ENCODE results near the gene RASSF5.

Gene RASSF5

DNA sequence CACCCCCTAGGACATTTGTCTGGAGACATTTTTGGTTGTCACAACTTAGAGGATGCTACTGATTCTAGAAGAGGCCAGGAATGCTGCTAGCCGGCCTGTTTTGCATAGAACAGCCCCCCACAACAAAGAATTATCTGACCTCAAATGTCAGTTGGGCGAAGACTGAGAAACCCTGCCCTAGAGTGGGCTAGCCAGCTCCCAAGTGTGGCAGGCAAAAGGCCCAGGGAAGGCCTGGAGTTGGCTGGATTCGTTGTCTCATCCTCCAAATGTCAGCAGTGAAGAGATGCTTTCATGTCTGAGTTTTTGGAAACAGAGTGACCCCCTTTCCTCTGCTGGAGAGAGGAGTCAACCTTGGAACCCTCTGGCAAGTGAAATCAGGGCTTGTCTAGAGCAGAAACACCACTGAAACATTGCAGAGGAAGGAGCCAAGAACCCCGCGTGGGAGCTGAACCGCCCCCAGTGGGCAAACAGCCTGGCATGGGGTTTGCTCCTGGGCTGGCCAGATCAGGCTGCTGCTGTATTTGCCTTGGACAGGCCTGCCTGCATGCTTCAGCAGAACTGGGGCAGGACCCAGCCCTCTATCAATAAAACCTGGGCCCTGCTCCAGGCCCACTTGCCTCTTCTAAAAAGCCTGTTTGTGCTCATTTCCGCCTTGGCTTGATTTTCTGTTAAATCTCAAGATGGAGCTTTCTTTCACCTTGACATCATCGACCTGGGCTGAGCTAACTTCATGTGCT lies 32.9 kb downstream of the RASSF5 start:
- Histone ChIP-seq H3K9ac (ENCODE audit: low read length) (no peak overlapping the region), H3K9me3 (ENCODE audit: low read length) (no peaks in the 10 kb centered on the region), H3K4me3 (ENCODE audit: low read depth in 1 of 2, low read length in 2 of 2) (no peak overlapping the region), H3K27me3 (ENCODE audit: control insufficient read depth in 1 of 2, insufficient read depth in 2 of 2, low read length in 2 of 2) (no peaks in the 10 kb centered on the region), H3K27ac (ENCODE audit: low read depth, low read length) (no peak overlapping the region), H3K4me1 (ENCODE audit: insufficient read depth, low read length) (peaks cover 6% of the 10 kb centered on the region), H3K36me3 (ENCODE audit: insufficient read depth, low read length) (no peaks in the 10 kb centered on the region)

DNA sequence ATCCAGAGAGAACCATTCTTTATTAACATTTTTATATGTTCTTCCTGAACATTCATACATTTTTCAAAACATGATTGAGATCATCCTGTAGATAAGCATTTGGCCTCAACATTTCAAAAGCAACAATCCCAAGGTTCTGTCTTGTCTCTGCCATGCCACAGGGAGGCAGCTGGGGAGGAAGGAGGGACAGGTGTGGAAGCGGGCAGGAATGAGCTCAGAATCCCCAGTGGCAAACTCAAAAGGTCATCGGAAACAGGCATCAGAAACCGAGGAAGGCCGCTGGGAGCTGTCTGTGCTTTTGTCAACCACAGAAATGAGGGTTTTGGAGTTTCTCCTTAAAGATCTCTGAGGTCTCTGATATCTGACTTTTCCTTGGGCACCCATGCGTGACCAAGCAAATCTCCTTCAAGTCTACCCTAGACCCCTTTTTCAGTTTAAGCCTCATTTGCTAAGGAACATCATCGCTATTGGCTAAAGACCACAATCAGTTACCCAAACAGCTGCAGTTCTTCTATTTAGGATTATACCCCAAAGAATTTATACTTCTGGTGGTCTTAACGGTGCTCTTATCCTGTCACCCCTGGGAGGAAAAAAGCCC lies 34.0 kb downstream of the RASSF5 start:
- H3K27ac ChIP-seq (ENCODE audit: low read depth, low read length), result no peak overlapping the region
- no peaks in the 10 kb centered on the region for H3K27me3 ChIP-seq (ENCODE audit: control insufficient read depth in 1 of 2, insufficient read depth in 2 of 2, low read length in 2 of 2)
- no peak overlapping the region for H3K4me3 ChIP-seq (ENCODE audit: low read depth in 1 of 2, low read length in 2 of 2)
- peaks cover 6% of the 10 kb centered on the region for H3K4me1 ChIP-seq (ENCODE audit: insufficient read depth, low read length)
- no peak overlapping the region for H3K9ac ChIP-seq (ENCODE audit: low read length)
- H3K9me3 ChIP-seq (ENCODE audit: low read length), result no peaks in the 10 kb centered on the region
- no peaks in the 10 kb centered on the region for H3K36me3 ChIP-seq (ENCODE audit: insufficient read depth, low read length)

DNA sequence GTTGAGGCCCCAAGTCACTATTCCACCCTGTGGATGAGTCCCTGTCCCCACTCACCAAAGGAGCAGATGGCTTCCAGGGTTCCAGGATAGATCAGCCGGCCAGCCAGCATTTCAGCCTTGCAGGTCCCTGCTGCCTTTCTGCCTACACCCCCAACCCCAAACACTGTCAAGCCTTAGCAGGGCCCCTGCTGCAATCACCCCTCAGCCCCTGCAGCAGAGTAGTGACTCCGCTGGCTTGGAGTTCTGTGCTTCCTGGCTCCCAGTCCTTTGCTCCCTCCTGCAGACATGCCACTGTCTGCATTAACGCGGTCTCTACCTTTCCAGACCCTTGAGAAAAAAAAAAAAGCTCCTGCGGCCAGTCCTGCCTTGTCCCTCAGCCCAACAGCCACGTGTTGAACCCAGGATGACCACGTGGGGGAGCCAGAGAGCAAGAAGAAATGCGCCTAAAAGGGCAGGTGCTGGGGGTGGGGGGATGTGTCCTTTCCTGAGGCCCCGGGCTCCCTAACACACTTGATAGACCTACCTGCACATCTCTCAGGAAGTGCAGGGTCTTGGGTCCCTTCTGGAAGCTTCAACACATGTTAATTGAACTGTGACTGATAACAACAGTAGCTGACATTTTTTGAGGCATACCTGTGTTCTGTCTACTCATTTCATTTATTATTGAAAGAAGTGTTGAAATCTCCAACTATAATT lies 37.4 kb downstream of the RASSF5 start:
- H3K4me3 ChIP-seq (ENCODE audit: low read depth in 1 of 2, low read length in 2 of 2), result no peak overlapping the region
- peaks cover 6% of the 10 kb centered on the region for H3K4me1 ChIP-seq (ENCODE audit: insufficient read depth, low read length)
- no peaks in the 10 kb centered on the region for H3K27me3 ChIP-seq (ENCODE audit: control insufficient read depth in 1 of 2, insufficient read depth in 2 of 2, low read length in 2 of 2)
- no peaks in the 10 kb centered on the region for H3K36me3 ChIP-seq (ENCODE audit: insufficient read depth, low read length)
- no peak overlapping the region for H3K9ac ChIP-seq (ENCODE audit: low read length)
- H3K9me3 ChIP-seq (ENCODE audit: low read length), result no peaks in the 10 kb centered on the region
- no peak overlapping the region for H3K27ac ChIP-seq (ENCODE audit: low read depth, low read length)

DNA sequence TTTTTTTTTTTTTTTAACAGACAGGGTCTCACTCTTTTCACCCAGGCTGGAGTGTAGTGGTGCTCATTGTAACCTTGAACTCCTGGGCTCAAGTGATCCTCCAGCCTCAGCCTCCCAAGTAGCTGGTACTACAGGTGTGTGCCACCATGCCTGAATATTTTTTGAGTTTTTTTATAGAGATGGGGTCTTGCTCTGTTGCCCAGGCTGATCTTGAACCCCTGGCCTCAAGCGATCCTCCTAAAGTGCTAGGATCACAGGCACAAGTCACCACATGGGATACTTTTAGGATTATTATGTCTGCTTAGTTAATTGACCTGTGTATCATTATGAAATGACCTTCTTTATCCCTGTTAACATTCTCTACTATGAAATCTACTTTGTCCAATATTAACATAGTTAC lies 38.0 kb downstream of the RASSF5 start:
- Histone ChIP-seq H3K27ac (ENCODE audit: low read depth, low read length) (no peak overlapping the region), H3K4me1 (ENCODE audit: insufficient read depth, low read length) (peaks cover 1% of the 10 kb centered on the region), H3K9me3 (ENCODE audit: low read length) (no peaks in the 10 kb centered on the region), H3K4me3 (ENCODE audit: low read depth in 1 of 2, low read length in 2 of 2) (no peak overlapping the region), H3K36me3 (ENCODE audit: insufficient read depth, low read length) (no peaks in the 10 kb centered on the region), H3K27me3 (ENCODE audit: control insufficient read depth in 1 of 2, insufficient read depth in 2 of 2, low read length in 2 of 2) (no peaks in the 10 kb centered on the region), H3K9ac (ENCODE audit: low read length) (no peak overlapping the region)

DNA sequence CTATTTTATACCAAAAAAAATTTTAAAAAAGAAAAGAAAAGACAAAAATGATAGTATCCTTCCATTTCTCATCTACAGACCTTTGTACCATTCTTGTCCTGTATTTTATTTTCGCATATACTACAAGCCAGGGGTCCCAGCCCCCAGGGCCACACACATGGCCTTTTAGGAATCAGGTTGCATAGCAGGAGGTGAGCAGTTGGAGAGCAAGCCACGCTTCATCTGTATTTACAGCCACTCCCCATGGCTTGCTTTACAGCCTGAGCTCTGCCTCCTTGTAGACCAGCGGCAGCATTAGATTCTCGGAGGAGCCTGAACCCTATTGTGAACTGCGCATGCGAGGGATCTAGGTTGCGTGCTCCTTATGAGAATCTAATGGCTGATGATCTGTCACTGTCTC lies 39.8 kb downstream of the RASSF5 start:
- no peaks in the 10 kb centered on the region for H3K4me1 ChIP-seq (ENCODE audit: insufficient read depth, low read length)
- no peaks in the 10 kb centered on the region for H3K27me3 ChIP-seq (ENCODE audit: control insufficient read depth in 1 of 2, insufficient read depth in 2 of 2, low read length in 2 of 2)
- no peaks in the 10 kb centered on the region for H3K9me3 ChIP-seq (ENCODE audit: low read length)
- H3K36me3 ChIP-seq (ENCODE audit: insufficient read depth, low read length), result no peaks in the 10 kb centered on the region
- no peak overlapping the region for H3K4me3 ChIP-seq (ENCODE audit: low read depth in 1 of 2, low read length in 2 of 2)
- no peak overlapping the region for H3K27ac ChIP-seq (ENCODE audit: low read depth, low read length)
- H3K9ac ChIP-seq (ENCODE audit: low read length), result no peak overlapping the region

DNA sequence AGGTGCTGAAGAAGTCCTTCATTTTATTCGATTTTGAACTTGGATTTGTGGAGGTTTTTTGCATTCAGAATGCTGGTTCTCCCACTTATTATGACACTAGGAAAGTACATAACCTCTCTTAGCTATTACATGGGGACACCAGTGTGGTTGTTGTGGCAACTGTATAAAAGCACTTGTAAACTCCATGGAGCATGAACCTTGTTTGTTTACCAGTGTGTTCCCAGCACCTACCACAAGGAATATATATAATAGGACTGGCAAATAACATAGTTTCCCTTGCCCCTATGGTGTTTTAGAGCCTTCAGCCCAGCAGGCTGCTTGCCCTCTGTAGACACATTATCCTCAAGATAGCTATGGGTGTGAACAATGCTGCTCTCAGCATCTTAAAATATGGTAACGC lies 43.1 kb downstream of the RASSF5 start:
- no peaks in the 10 kb centered on the region for H3K4me1 ChIP-seq (ENCODE audit: insufficient read depth, low read length)
- no peak overlapping the region for H3K27ac ChIP-seq (ENCODE audit: low read depth, low read length)
- H3K4me3 ChIP-seq (ENCODE audit: low read depth in 1 of 2, low read length in 2 of 2), result no peak overlapping the region
- H3K9me3 ChIP-seq (ENCODE audit: low read length), result no peaks in the 10 kb centered on the region
- no peaks in the 10 kb centered on the region for H3K27me3 ChIP-seq (ENCODE audit: control insufficient read depth in 1 of 2, insufficient read depth in 2 of 2, low read length in 2 of 2)
- no peak overlapping the region for H3K9ac ChIP-seq (ENCODE audit: low read length)
- no peaks in the 10 kb centered on the region for H3K36me3 ChIP-seq (ENCODE audit: insufficient read depth, low read length)

DNA sequence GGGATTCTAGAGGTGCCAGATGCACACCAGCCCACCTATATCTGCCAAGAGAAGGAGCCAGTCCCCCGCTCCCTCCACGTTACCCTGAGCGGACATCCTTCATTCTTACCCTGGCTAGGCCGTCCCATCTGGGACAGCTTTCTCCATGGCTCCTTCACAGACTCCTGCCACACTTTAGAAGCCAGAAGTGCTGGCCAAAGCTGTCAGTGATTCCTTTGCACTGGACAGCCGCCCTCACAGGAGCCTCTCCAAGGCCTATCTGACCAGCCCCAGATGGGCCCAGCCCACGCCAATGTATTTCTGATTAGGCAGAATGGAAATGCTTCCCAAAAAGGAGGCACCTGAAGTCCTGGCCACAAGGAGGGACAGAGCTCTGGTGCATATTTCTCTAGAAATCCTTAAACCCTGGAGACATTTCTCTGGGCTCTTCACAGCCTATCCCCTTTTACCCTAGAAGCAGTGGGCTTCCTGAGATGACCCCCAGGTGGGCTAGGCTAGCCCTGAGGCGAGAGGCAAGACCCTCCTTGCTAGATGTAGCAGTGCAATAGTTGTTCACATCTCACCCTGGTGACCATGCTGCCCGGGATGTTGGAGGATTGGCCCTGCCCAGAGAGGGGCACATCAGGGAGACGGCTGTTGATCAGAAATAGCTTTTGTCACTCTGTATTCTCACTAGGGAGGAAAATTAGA lies 44.1 kb downstream of the RASSF5 start:
- H3K27me3 ChIP-seq (ENCODE audit: control insufficient read depth in 1 of 2, insufficient read depth in 2 of 2, low read length in 2 of 2), result no peaks in the 10 kb centered on the region
- no peaks in the 10 kb centered on the region for H3K36me3 ChIP-seq (ENCODE audit: insufficient read depth, low read length)
- no peak overlapping the region for H3K9ac ChIP-seq (ENCODE audit: low read length)
- H3K9me3 ChIP-seq (ENCODE audit: low read length), result no peaks in the 10 kb centered on the region
- H3K27ac ChIP-seq (ENCODE audit: low read depth, low read length), result no peak overlapping the region
- no peaks in the 10 kb centered on the region for H3K4me1 ChIP-seq (ENCODE audit: insufficient read depth, low read length)
- H3K4me3 ChIP-seq (ENCODE audit: low read depth in 1 of 2, low read length in 2 of 2), result no peak overlapping the region

DNA sequence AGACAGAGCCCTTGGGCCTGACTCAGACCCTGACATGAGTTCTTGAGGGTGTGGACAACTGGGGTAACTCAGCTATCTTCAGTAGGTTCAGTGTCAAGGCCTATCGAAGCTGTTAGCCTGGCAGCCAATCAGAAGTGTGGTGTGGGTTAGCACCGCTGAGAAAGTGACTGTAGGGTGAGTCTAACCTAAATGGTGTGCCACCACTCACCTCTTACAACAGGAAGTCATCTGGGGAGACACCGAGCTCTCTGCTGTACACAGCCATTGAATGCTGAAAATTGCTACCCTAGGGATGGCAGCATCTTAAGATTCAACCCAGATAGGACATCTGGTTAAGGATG lies 44.6 kb downstream of the RASSF5 start:
- no peak overlapping the region for H3K4me3 ChIP-seq (ENCODE audit: low read depth in 1 of 2, low read length in 2 of 2)
- no peaks in the 10 kb centered on the region for H3K36me3 ChIP-seq (ENCODE audit: insufficient read depth, low read length)
- H3K27me3 ChIP-seq (ENCODE audit: control insufficient read depth in 1 of 2, insufficient read depth in 2 of 2, low read length in 2 of 2), result no peaks in the 10 kb centered on the region
- H3K9me3 ChIP-seq (ENCODE audit: low read length), result no peaks in the 10 kb centered on the region
- no peak overlapping the region for H3K9ac ChIP-seq (ENCODE audit: low read length)
- no peaks in the 10 kb centered on the region for H3K4me1 ChIP-seq (ENCODE audit: insufficient read depth, low read length)
- H3K27ac ChIP-seq (ENCODE audit: low read depth, low read length), result no peak overlapping the region

DNA sequence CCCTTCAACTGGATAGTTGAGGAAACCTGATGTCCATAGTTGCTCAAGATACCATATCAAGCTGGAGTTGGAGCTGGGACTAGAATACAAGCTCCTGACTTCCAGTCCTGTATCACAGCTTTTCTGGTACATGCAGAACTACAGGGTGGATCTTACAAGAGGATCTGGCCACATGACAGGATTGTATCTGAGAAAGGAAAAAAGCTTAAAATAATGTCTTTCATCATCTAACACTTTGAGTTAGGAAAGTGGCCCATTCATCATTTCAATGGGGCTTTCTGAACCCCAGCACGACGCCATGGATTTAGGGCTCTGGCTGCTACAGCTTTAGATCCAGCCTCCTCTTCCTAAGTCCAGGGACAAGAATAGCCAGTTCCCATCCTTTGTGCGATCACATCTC lies 46.9 kb downstream of the RASSF5 start:
- Histone ChIP-seq H3K9ac (ENCODE audit: low read length) (no peak overlapping the region), H3K27ac (ENCODE audit: low read depth, low read length) (no peak overlapping the region), H3K36me3 (ENCODE audit: insufficient read depth, low read length) (no peaks in the 10 kb centered on the region), H3K4me1 (ENCODE audit: insufficient read depth, low read length) (peaks cover 6% of the 10 kb centered on the region), H3K9me3 (ENCODE audit: low read length) (no peaks in the 10 kb centered on the region), H3K4me3 (ENCODE audit: low read depth in 1 of 2, low read length in 2 of 2) (no peak overlapping the region), H3K27me3 (ENCODE audit: control insufficient read depth in 1 of 2, insufficient read depth in 2 of 2, low read length in 2 of 2) (no peaks in the 10 kb centered on the region)

DNA sequence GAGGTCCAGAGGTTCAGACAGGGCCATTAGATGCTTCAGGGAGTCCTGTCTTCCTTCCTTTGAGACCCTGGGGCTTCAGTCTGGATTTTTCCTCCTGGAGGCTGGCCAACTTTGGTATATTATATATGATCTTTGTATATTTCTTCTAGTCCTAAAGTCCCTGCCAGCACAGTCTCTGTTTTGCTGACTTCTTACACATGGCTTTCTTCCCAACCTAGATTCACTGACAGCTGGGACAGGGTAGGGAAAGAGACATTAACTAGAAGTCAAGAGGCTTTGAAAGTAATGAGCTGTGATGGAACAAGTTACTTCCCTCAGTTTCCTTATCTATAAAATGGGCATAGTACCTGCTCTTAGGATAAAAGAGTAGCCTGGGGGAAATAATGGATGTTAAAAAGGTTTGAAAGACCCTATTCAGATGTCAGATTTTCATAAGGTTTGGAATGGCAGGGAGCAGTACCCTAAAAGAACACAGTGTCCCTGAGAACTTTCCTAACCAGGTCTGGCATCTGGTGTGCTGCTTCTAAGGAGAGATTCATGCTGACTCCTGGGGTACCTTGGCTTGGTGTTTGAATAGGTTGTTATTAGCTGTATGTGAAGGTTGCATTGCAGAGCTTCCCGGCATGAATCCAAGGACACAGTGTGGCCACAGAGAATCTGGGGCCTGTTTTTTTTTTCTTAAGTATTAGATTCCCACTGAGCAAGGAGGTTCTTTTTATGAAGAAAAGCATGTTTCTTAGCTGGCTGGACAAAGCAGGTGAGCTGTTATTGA lies 47.6 kb downstream of the RASSF5 start:
- Histone ChIP-seq H3K4me3 (ENCODE audit: low read depth in 1 of 2, low read length in 2 of 2) (no peak overlapping the region), H3K4me1 (ENCODE audit: insufficient read depth, low read length) (peaks cover 6% of the 10 kb centered on the region), H3K27me3 (ENCODE audit: control insufficient read depth in 1 of 2, insufficient read depth in 2 of 2, low read length in 2 of 2) (no peaks in the 10 kb centered on the region), H3K36me3 (ENCODE audit: insufficient read depth, low read length) (no peaks in the 10 kb centered on the region), H3K27ac (ENCODE audit: low read depth, low read length) (no peak overlapping the region), H3K9me3 (ENCODE audit: low read length) (no peaks in the 10 kb centered on the region), H3K9ac (ENCODE audit: low read length) (no peak overlapping the region)

DNA sequence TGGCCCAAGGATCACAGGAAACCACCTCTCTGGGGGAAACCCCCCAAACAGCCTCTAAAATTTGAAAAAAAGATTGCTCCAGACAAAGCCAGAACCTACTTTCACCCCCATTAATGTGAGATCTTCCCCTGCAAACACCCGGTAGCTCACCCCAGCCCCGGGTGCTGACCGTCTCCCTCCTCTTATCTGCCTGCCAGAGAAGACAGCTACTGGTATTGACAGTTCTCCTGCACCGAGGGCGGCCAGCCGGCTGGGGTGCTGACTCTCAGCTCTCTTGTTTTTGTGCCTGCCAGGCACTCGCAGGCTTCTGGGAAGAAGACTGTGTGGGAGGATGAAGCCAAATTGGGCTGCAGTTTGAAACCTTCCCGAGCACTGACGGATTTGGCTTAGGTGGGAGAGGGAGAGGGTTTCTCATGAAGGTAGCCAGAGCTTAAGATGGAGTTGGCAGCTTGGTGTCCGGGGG lies 48.2 kb downstream of the RASSF5 start:
- peaks cover 0 to under 1% of the 10 kb centered on the region in 2 donors for H3K27me3 ChIP-seq (ENCODE audit: control insufficient read depth in 1 of 2, insufficient read depth in 2 of 2, low read length in 2 of 2)
- H3K27ac ChIP-seq (ENCODE audit: low read depth, low read length), result no peak overlapping the region
- no peak overlapping the region for H3K9ac ChIP-seq (ENCODE audit: low read length)
- H3K4me1 ChIP-seq (ENCODE audit: insufficient read depth, low read length), result peaks cover 6% of the 10 kb centered on the region
- no peak overlapping the region for H3K4me3 ChIP-seq (ENCODE audit: low read depth in 1 of 2, low read length in 2 of 2)
- no peaks in the 10 kb centered on the region for H3K36me3 ChIP-seq (ENCODE audit: insufficient read depth, low read length)
- no peaks in the 10 kb centered on the region for H3K9me3 ChIP-seq (ENCODE audit: low read length)

Measured in muscle layer of colon (tissue), 2 donors.